Heart left ventricle (tissue), 16 donors: ENCODE data around the gene USP2. TPM values are rescaled to one million over a fixed set of nuclear protein-coding genes. Genes with fewer than 3 reads are reported as not detected.

Experiments
- ATAC-seq, 4 donors: fragments of 200-7000 bp; cut with Tn5 transposase; one replicate each; pipeline ENCODE4 v1.9.1; 2020 to 2022; ENCODE audit warnings: moderate library complexity in 4 of 4, mild to moderate bottlenecking in 3 of 4, moderate number of reproducible peaks in 1 of 4
- DNase-seq, 5 donors: peaks; one replicate each; pipeline ENCODE4 v3.0.0-alpha.2; 2020
- H3K27ac ChIP-seq, 12 donors: fragments of 200-600 bp; sonication (generic) in 4 of 12; one replicate each; pipeline versions ENCODE4 v1.5.0 to v1.8.0; 2016 to 2022; ENCODE audit warnings: mild to moderate bottlenecking in 2 of 12
- H3K27me3 ChIP-seq, 9 donors: fragments of 200-600 bp; sonication (generic) in 2 of 9; one replicate each; pipeline versions ENCODE4 v1.5.1 to v1.8.0; 2016 to 2022; ENCODE audit warnings: mild to moderate bottlenecking in 3 of 9
- H3K36me3 ChIP-seq, 9 donors: fragments of 200-600 bp; sonication (generic) in 2 of 9; one replicate each; pipeline versions ENCODE4 v1.5.0 to v1.8.0; 2018 to 2022; ENCODE audit warnings: mild to moderate bottlenecking in 2 of 9
- H3K4me1 ChIP-seq, 12 donors: fragments of 200-600 bp; sonication (generic) in 4 of 12; one replicate each; pipeline versions ENCODE4 v1.5.0 to v1.8.0; 2016 to 2022; ENCODE audit warnings: mild to moderate bottlenecking in 3 of 12
- H3K4me3 ChIP-seq, 12 donors: fragments of 200-600 bp; sonication (generic) in 4 of 12; one replicate each; pipeline versions ENCODE4 v1.5.0 to v1.8.0; 2017 to 2022; ENCODE audit warnings: mild to moderate bottlenecking in 9 of 12, moderate library complexity in 4 of 12
- H3K9me3 ChIP-seq, 12 donors: fragments of 200-600 bp; sonication (generic) in 4 of 12; one replicate each; pipeline versions ENCODE4 v1.5.0 to v1.8.0; 2016 to 2022; ENCODE audit warnings: mild to moderate bottlenecking in 1 of 12
- CTCF ChIP-seq, 12 donors: fragments of 200-600 bp; sonication (generic) in 4 of 12; IDR thresholded peaks; one replicate each; pipeline versions ENCODE4 v1.5.0 to v1.8.0; 2018 to 2022; ENCODE audit warnings: antibody characterized with exemption in 12 of 12, mild to moderate bottlenecking in 5 of 12
- POLR2A ChIP-seq, 2 donors: fragments of 450-650 bp; IDR thresholded peaks; one replicate each; pipeline ENCODE4 v1.6.1; 2017; ENCODE audit warnings: antibody characterized with exemption in 2 of 2, mild to moderate bottlenecking in 2 of 2, moderate library complexity in 2 of 2
- WGBS, 4 donors: extraction: QIAGEN DNeasy Blood & Tissue Kit in 2 of 4; methylation state at CpG; one replicate each; pipeline versions ENCODE4 v1.1.5 to v1.1.7; 2013 to 2018; 5-methylcytosine and 5-hydroxymethylcytosine counted together
- intact Hi-C, 10 donors: fragments of 100-400 bp; cut with DNase I; formaldehyde crosslinking; loops; one replicate each; pipeline versions ENCODE4 v1.11.1 to v1.14.2; 2022
- polyA plus RNA-seq, 2 donors: library from polyadenylated mRNA; stranded (reverse); fragments of 200-250 nt; gene quantifications; one replicate each; pipeline ENCODE4 v1.2.3, GENCODE V29; 2013
- total RNA-seq, 9 donors: library from RNA; depleted of rRNA in 2 of 9; stranded (reverse); fragments of >200 nt in 2 of 9; fragmentation: NEBNext Ultra II Directional in 3 of 9; extraction: Animal tissue kit (Norgen Biotek cat#: 25700) in 3 of 9; gene quantifications; one replicate each; pipeline versions ENCODE4 v1.1.0 to v1.2.4, GENCODE V29; 2016 to 2023
- donor health status: ischemic (EF 13 %, LVEDD 7.1; RV severe dilation, severe dysfunction).
- donor health status: healthy with polysubstance abuse.
- donor health status: DM: no; HTN: yes; CAD: no.
- donor health status: DM: no; HTN: no; CAD: no.
- donor health status: ischemic (EF 25% LVEDD 6.9; RV normal size, moderate dysfunction).
- donor health status: ischemic (EF 25% LVEDD 5.7; RV mildly dilated, moderate dysfunction).
- donor health status: healthy.
- donor health status: DM: yes; HTN: yes; CAD: no.
- donor health status: ischemic (EF 35%, LVEDD 5.7; RV mildly dilated, moderate dysfunction).
- donor health status: nonischemic (EF 11% LVEDD 7.7; RV severe dilation, severe dysfunction).
- donor health status: DM: yes; HTN: yes; CAD: no.
- donor health status: PGD.
- donor health status: ischemic (EF 29% LVEDD 5.4; RV normal size, mild dysfunction).
- donor health status: nonischemic (EF 23%, LVEDD 6.1; RV moderate dilation, normal function).

USP2 gene
- total and polyA plus RNA-seq, 11 donors: 53.7 to 138 (median 108) TPM

- H3K27ac ChIP-seq: peak overlapping the region; percentile 70 to 100 (median 90)
- ATAC-seq (no peak), DNase-seq (no peak)
- intact Hi-C loops: no loop called here
- 47 to 61% (median 50%) methylated on average over 7 to 8 of the region's 8 CpGs for WGBS, 4 donors
- peaks cover 0 to 100% (median 78%) of the 10 kb centered on the region in 12 donors for H3K4me1 ChIP-seq
- peaks cover 0 to 7% (median 0%) of the 10 kb centered on the region in 9 donors for H3K27me3 ChIP-seq
- H3K9me3 ChIP-seq: no peaks in the 10 kb centered on the region
- no peak for TF ChIP-seq POLR2A (IDR thresholded peaks at IDR 0.05)
- no peak for TF ChIP-seq CTCF (IDR thresholded peaks at IDR 0.05)
- H3K36me3 ChIP-seq: no peaks in the 10 kb centered on the region
- peak overlapping the region in 1 of 12 donors; percentile 11 for H3K4me3 ChIP-seq
Measured at GRCh38 chr11:119371067-119371601, 10.4 kb downstream of the USP2 start.

- H3K4me3 ChIP-seq: peak overlapping the region in 1 of 12 donors; percentile 11
- H3K27ac ChIP-seq: peak overlapping the region; percentile 70 to 100 (median 90)
- intact Hi-C loops: no loop called here
Measured at GRCh38 chr11:119370486-119371046, 10.9 kb downstream of the USP2 start.

DNA sequence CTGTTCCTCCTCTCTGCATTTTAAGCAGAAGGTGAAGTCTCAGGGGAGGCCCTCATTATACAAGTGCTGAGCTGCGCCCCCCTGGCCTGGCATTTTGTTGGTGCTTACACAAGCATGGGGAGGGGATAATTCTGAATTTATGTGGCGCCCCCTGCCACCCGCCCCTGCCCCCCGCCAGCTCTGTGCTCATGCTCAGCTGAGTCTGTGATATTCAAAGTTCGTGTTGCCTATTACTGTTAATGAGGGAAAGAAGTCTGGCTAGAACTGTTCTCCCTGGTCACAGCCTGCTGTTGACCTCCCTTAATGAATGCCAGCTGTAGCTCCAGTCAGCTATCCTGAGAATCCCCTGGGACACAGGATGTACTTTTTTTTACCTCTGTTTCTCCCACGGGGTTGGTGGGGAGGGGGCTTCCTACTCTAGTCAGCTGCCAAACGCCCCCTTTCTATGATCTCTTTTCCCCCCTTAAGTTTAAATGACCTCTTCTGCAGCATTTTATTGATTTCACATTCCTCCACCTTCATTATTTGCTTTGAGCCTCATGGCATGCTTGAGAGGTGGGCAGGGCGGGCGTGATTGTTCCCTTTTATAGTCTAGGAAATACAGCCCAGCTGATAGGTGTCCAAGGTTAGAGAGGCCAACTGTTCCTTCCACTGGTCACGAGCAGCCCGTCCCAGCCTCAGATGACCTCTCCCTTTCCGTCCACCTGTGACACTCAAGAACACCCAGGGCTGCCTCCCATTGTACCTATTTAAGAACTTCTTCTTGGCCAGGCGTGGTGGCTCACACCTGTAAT is 12.2 kb downstream of the USP2 start:
- peak overlapping the region; percentile 70 to 100 (median 90) for H3K27ac ChIP-seq

More at GRCh38 chr11:119370486-119371046, 10.9 kb downstream of the USP2 start:
- 21 to 42% (median 37%) methylated on average over 8 of the region's 8 CpGs for WGBS, 4 donors
- Histone ChIP-seq H3K9me3 (no peaks in the 10 kb centered on the region), H3K36me3 (no peaks in the 10 kb centered on the region), H3K27me3 (peaks cover 0 to 7% (median 0%) of the 10 kb centered on the region in 9 donors), H3K4me1 (peaks cover 0 to 99% (median 75%) of the 10 kb centered on the region in 12 donors)
- peak; percentile 71 to 86 (median 77) for DNase-seq
- TF ChIP-seq CTCF (IDR thresholded peaks at IDR 0.05) (peak in 1 of 12 donors; percentile 11), POLR2A (IDR thresholded peaks at IDR 0.05) (no peak)
- ATAC-seq: peak; percentile 21 to 51 (median 46)

More for the DNA sequence above, 12.2 kb downstream of the USP2 start:
- Histone ChIP-seq H3K9me3 (no peaks in the 10 kb centered on the region), H3K4me3 (peak overlapping the region in 7 of 12 donors; percentile 17 to 33 (median 27)), H3K27me3 (peaks cover 0 to 17% (median 0%) of the 10 kb centered on the region in 9 donors), H3K36me3 (no peaks in the 10 kb centered on the region), H3K4me1 (peaks cover 0 to 97% (median 70%) of the 10 kb centered on the region in 12 donors)
- peak in 3 of 4 donors; percentile 6 to 27 (median 14) for ATAC-seq
- no peak for TF ChIP-seq CTCF (IDR thresholded peaks at IDR 0.05)
- TF ChIP-seq POLR2A (IDR thresholded peaks at IDR 0.05): no peak
- 48 to 61% (median 55%) methylated on average over 10 to 13 of the region's 13 CpGs for WGBS, 4 donors
- DNase-seq: peak in 1 of 5 donors; percentile 41
- intact Hi-C loops: no loop called here
